Posterior vena cava (tissue), 2 donors: ENCODE data around the gene MYO1G. TPM values are rescaled to one million over a fixed set of nuclear protein-coding genes. Genes with fewer than 3 reads are reported as not detected.
"Not testable (repeated sequence)": the region's sequence is repeated elsewhere in the genome, so short reads cannot be mapped to it uniquely, and the experiment has no call there.

ENCODE experiments used
- DNase-seq: peaks from one replicate; pipeline ENCODE4 v3.0.0-alpha.2; 2020; ENCODE audit warnings: low spot score
- intact Hi-C, 2 donors: fragments of 100-400 bp; cut with DNase I; formaldehyde crosslinking; loops; one replicate each; pipeline versions ENCODE4 v1.14.1 to v1.14.2; 2022 to 2023
- total RNA-seq, 2 donors: library from RNA; stranded (reverse); fragmentation: NEBNext Ultra II Directional; extraction: Animal tissue kit (Norgen Biotek cat#: 25700); gene quantifications; one replicate each; pipeline ENCODE4 v1.2.1, GENCODE V29; 2021
- donor health status: DM: yes; HTN: yes; CAD: no.
- donor health status: DM: yes; HTN: yes; CAD: no.

The MYO1G gene
- total RNA-seq, 2 donors from 2014 or later: 4.9 to 6.3 TPM

GRCh38 chr7:45000093-45001032 is 21.5 kb upstream of the MYO1G start, which contains the start of gene CCM2:
CCM2 (plus strand) TSS chr7:45000201; CDS start chr7:45000334, 133 bp downstream.
- peak; percentile 88 for DNase-seq
- intact Hi-C loops: loop anchor here in 1 of 2 donors (10.0 kb wide), 1 partner anchor 114 kb away; the partner anchor contains the start of gene TBRG4

- peak; percentile 100 for DNase-seq
- intact Hi-C loops: loop anchor here in 1 of 2 donors (10.0 kb wide), 1 partner anchor 115 kb away; the partner anchor contains the start of gene TBRG4
Measured at GRCh38 chr7:44999245-45000092, 20.7 kb upstream of the MYO1G start.

- intact Hi-C loops: no loop called here
- DNase-seq: no peak
Measured at GRCh38 chr7:44998153-44998871, 19.5 kb upstream of the MYO1G start.

GRCh38 chr7:44995555-44996493 is 17.0 kb upstream of the MYO1G start:
- intact Hi-C loops: no loop called here
- DNase-seq: peak; percentile 35

- intact Hi-C loops: no loop called here
- DNase-seq: no peak
Measured at GRCh38 chr7:44994877-44995554, 16.2 kb upstream of the MYO1G start.

GRCh38 chr7:44992004-44992795 is 13.4 kb upstream of the MYO1G start:
- DNase-seq, intact Hi-C loops: not testable (repeated sequence)

GRCh38 chr7:44990109-44991023 is 11.6 kb upstream of the MYO1G start:
- intact Hi-C loops: no loop called here
- no peak for DNase-seq

- DNase-seq: no peak
Measured at GRCh38 chr7:44989132-44989531, 10.3 kb upstream of the MYO1G start.

GRCh38 chr7:44988701-44989100 is 9.9 kb upstream of the MYO1G start:
- no peak for DNase-seq
- intact Hi-C loops: no loop called here

More at GRCh38 chr7:44989132-44989531, 10.3 kb upstream of the MYO1G start:
- intact Hi-C loops: no loop called here

- intact Hi-C loops: no loop called here
- no peak for DNase-seq
Measured at GRCh38 chr7:44987996-44988395, 9.2 kb upstream of the MYO1G start.

GRCh38 chr7:44987457-44987856 is 8.6 kb upstream of the MYO1G start:
- no peak for DNase-seq
- intact Hi-C loops: no loop called here

GRCh38 chr7:44986218-44987053 is 7.6 kb upstream of the MYO1G start:
- intact Hi-C loops: no loop called here
- peak; percentile 99 for DNase-seq

GRCh38 chr7:44985900-44986217 is 7.0 kb upstream of the MYO1G start:
- intact Hi-C loops: no loop called here

GRCh38 chr7:44985033-44985695 is 6.3 kb upstream of the MYO1G start:
- intact Hi-C loops: no loop called here
- DNase-seq: no peak

More at GRCh38 chr7:44985900-44986217, 7.0 kb upstream of the MYO1G start:
- peak; percentile 62 for DNase-seq

GRCh38 chr7:44984478-44984758 is 5.6 kb upstream of the MYO1G start:
- no peak for DNase-seq
- intact Hi-C loops: no loop called here
